ENCODE results near the gene GTF2F2. TPM values are rescaled to one million over a fixed set of nuclear protein-coding genes. Genes with fewer than 3 reads are reported as not detected.

Gene GTF2F2
- total RNA-seq, 1 donor, result 19.9 TPM

DNA sequence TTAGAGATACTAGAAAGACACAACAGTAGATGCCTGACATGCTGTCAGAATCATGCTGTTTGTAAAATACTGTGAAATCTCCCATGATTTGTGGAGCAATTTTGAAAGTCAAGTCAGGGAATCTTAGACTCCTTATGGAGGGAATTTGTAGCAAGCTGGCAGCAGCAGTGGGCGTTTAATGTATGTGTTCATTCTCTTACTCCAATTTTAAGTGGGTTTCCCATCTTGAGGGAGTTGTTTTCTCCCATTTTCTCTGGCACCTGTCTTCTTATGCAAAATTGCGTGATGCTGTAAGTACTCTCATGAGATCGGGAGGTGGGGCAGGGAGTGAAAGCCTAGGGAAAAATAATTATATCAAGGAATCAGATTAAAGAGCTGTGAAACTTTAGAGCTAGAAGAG lies 16.0 kb upstream of the GTF2F2 start:
- no peak for TF ChIP-seq CTCF (IDR thresholded peaks at IDR 0.05; ENCODE audit: extremely low read depth, low read depth, low read length)

GRCh38 chr13:45105895-45106294 lies 14.4 kb upstream of the GTF2F2 start:
- Histone ChIP-seq H3K36me3 (ENCODE audit: insufficient read depth, low read length) (no peaks in the 10 kb centered on the region), H3K4me2 (ENCODE audit: insufficient read depth, low read length) (no peak overlapping the region), H3K27me3 (ENCODE audit: insufficient read depth, low read length) (peaks cover 4% of the 10 kb centered on the region), H3K4me3 (ENCODE audit: insufficient read depth, low read length) (no peak overlapping the region), H3K9me3 (ENCODE audit: low read depth, low read length) (no peaks in the 10 kb centered on the region), H3K27ac (ENCODE audit: low read depth, low read length) (no peak overlapping the region), H3K4me1 (ENCODE audit: insufficient read depth, low read length) (no peaks in the 10 kb centered on the region), H4K20me1 (ENCODE audit: insufficient read depth, low read length) (no peaks in the 10 kb centered on the region), H2AFZ (ENCODE audit: low read length) (no peak overlapping the region), H3K79me2 (ENCODE audit: insufficient read depth, low read length) (no peaks in the 10 kb centered on the region)
- no peak for TF ChIP-seq CTCF (IDR thresholded peaks at IDR 0.05; ENCODE audit: extremely low read depth, low read depth, low read length)
- no peak for DNase-seq (ENCODE audit: insufficient read length, low spot score, missing footprints)

More for the DNA sequence above, 16.0 kb upstream of the GTF2F2 start:
- Histone ChIP-seq H3K36me3 (ENCODE audit: insufficient read depth, low read length) (no peaks in the 10 kb centered on the region), H3K27ac (ENCODE audit: low read depth, low read length) (no peak overlapping the region), H4K20me1 (ENCODE audit: insufficient read depth, low read length) (no peaks in the 10 kb centered on the region), H2AFZ (ENCODE audit: low read length) (no peak overlapping the region), H3K27me3 (ENCODE audit: insufficient read depth, low read length) (peaks cover 4% of the 10 kb centered on the region), H3K4me2 (ENCODE audit: insufficient read depth, low read length) (no peak overlapping the region), H3K4me3 (ENCODE audit: insufficient read depth, low read length) (no peak overlapping the region), H3K4me1 (ENCODE audit: insufficient read depth, low read length) (no peaks in the 10 kb centered on the region), H3K79me2 (ENCODE audit: insufficient read depth, low read length) (no peaks in the 10 kb centered on the region), H3K9me3 (ENCODE audit: low read depth, low read length) (no peaks in the 10 kb centered on the region)
- DNase-seq (ENCODE audit: insufficient read length, low spot score, missing footprints), result peak; percentile 6

GRCh38 chr13:45107539-45107938 lies 12.8 kb upstream of the GTF2F2 start:
- no peak overlapping the region for H3K4me2 ChIP-seq (ENCODE audit: insufficient read depth, low read length)
- H2AFZ ChIP-seq (ENCODE audit: low read length), result no peak overlapping the region
- H3K79me2 ChIP-seq (ENCODE audit: insufficient read depth, low read length), result no peaks in the 10 kb centered on the region
- no peak overlapping the region for H3K4me3 ChIP-seq (ENCODE audit: insufficient read depth, low read length)
- H3K9me3 ChIP-seq (ENCODE audit: low read depth, low read length), result no peaks in the 10 kb centered on the region
- no peak for TF ChIP-seq CTCF (IDR thresholded peaks at IDR 0.05; ENCODE audit: extremely low read depth, low read depth, low read length)
- H3K36me3 ChIP-seq (ENCODE audit: insufficient read depth, low read length), result no peaks in the 10 kb centered on the region
- no peaks in the 10 kb centered on the region for H3K4me1 ChIP-seq (ENCODE audit: insufficient read depth, low read length)
- peaks cover 4% of the 10 kb centered on the region for H3K27me3 ChIP-seq (ENCODE audit: insufficient read depth, low read length)
- no peaks in the 10 kb centered on the region for H4K20me1 ChIP-seq (ENCODE audit: insufficient read depth, low read length)
- no peak for DNase-seq (ENCODE audit: insufficient read length, low spot score, missing footprints)
- H3K27ac ChIP-seq (ENCODE audit: low read depth, low read length), result no peak overlapping the region

- H3K4me3 ChIP-seq (ENCODE audit: insufficient read depth, low read length), result peak overlapping the region; percentile 16
- no peaks in the 10 kb centered on the region for H3K9me3 ChIP-seq (ENCODE audit: low read depth, low read length)
- peak overlapping the region; percentile 21 for H2AFZ ChIP-seq (ENCODE audit: low read length)
Observed at GRCh38 chr13:45108716-45109101, 11.6 kb upstream of the GTF2F2 start.

More at GRCh38 chr13:45108716-45109101, 11.6 kb upstream of the GTF2F2 start:
- peaks cover 4% of the 10 kb centered on the region for H3K27me3 ChIP-seq (ENCODE audit: insufficient read depth, low read length)
- peak overlapping the region; percentile 60 for H3K4me2 ChIP-seq (ENCODE audit: insufficient read depth, low read length)
- H3K27ac ChIP-seq (ENCODE audit: low read depth, low read length), result no peak overlapping the region
- H3K4me1 ChIP-seq (ENCODE audit: insufficient read depth, low read length), result no peaks in the 10 kb centered on the region
- no peaks in the 10 kb centered on the region for H3K79me2 ChIP-seq (ENCODE audit: insufficient read depth, low read length)
- H4K20me1 ChIP-seq (ENCODE audit: insufficient read depth, low read length), result no peaks in the 10 kb centered on the region
- no peaks in the 10 kb centered on the region for H3K36me3 ChIP-seq (ENCODE audit: insufficient read depth, low read length)
- no peak for TF ChIP-seq CTCF (IDR thresholded peaks at IDR 0.05; ENCODE audit: extremely low read depth, low read depth, low read length)
- DNase-seq (ENCODE audit: insufficient read length, low spot score, missing footprints), result no peak
